Activated gamma-delta T cell (primary cell): ENCODE measurements around the gene FOS.

Experiments used
- DNase-seq: peaks from one replicate; lab custom pipeline; 2025; lab: John Stamatoyannopoulos, UW

The FOS gene

GRCh38 chr14:75277008-75277814 lies 1.4 kb upstream of the FOS start:
- DNase-seq = peak; percentile 81

DNA sequence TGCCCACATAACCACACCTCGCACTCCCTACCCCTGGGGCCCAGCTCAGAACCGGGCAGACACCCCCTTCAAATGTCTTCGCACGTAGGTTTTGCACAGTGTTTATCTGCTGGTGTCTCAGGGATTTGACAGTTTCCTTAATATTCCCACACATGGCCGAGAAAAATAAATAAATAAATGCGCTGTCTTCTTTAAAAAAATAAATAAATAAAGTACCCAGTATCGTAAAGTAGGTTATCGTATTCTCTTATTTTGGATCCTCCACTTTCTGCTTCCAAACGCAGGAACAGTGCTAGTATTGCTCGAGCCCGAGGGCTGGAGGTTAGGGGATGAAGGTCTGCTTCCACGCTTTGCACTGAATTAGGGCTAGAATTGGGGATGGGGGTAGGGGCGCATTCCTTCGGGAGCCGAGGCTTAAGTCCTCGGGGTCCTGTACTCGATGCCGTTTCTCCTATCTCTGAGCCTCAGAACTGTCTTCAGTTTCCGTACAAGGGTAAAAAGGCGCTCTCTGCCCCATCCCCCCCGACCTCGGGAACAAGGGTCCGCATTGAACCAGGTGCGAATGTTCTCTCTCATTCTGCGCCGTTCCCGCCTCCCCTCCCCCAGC lies 710 bp upstream of the FOS start:
- DNase-seq = no peak

DNA sequence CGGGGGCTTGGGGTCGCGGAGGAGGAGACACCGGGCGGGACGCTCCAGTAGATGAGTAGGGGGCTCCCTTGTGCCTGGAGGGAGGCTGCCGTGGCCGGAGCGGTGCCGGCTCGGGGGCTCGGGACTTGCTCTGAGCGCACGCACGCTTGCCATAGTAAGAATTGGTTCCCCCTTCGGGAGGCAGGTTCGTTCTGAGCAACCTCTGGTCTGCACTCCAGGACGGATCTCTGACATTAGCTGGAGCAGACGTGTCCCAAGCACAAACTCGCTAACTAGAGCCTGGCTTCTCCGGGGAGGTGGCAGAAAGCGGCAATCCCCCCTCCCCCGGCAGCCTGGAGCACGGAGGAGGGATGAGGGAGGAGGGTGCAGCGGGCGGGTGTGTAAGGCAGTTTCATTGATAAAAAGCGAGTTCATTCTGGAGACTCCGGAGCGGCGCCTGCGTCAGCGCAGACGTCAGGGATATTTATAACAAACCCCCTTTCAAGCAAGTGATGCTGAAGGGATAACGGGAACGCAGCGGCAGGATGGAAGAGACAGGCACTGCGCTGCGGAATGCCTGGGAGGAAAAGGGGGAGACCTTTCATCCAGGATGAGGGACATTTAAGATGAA lies 630 bp downstream of the FOS start:
- DNase-seq = no peak

GRCh38 chr14:75279763-75280290 lies 1.2 kb downstream of the FOS start:
- DNase-seq = no peak

DNA sequence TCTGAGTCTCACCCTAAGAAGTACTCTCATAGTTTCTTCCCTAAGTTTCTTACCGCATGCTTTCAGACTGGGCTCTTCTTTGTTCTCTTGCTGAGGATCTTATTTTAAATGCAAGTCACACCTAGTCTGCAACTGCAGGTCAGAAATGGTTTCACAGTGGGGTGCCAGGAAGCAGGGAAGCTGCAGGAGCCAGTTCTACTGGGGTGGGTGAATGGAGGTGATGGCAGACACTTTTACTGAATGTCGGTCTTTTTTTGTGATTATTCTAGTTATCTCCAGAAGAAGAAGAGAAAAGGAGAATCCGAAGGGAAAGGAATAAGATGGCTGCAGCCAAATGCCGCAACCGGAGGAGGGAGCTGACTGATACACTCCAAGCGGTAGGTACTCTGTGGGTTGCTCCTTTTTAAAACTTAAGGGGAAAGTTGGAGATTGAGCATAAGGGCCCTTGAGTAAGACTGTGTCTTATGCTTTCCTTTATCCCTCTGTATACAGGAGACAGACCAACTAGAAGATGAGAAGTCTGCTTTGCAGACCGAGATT lies 1.7 kb downstream of the FOS start:
- DNase-seq = no peak

DNA sequence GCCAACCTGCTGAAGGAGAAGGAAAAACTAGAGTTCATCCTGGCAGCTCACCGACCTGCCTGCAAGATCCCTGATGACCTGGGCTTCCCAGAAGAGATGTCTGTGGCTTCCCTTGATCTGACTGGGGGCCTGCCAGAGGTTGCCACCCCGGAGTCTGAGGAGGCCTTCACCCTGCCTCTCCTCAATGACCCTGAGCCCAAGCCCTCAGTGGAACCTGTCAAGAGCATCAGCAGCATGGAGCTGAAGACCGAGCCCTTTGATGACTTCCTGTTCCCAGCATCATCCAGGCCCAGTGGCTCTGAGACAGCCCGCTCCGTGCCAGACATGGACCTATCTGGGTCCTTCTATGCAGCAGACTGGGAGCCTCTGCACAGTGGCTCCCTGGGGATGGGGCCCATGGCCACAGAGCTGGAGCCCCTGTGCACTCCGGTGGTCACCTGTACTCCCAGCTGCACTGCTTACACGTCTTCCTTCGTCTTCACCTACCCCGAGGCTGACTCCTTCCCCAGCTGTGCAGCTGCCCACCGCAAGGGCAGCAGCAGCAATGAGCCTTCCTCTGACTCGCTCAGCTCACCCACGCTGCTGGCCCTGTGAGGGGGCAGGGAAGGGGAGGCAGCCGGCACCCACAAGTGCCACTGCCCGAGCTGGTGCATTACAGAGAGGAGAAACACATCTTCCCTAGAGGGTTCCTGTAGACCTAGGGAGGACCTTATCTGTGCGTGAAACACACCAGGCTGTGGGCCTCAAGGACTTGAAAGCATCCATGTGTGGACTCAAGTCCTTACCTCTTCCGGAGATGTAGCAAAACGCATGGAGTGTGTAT lies 2.4 kb downstream of the FOS start:
- DNase-seq = peak; percentile 41

- DNase-seq = no peak
Measured at GRCh38 chr14:75281654-75282019, 3.0 kb downstream of the FOS start.

- DNase-seq = no peak
Measured at GRCh38 chr14:75282170-75282554, 3.5 kb downstream of the FOS start.

GRCh38 chr14:75282555-75283161 lies 4.0 kb downstream of the FOS start:
- DNase-seq = peak; percentile 36

- DNase-seq = no peak
Measured at GRCh38 chr14:75283162-75283832, 4.7 kb downstream of the FOS start.

- DNase-seq = no peak
Measured at GRCh38 chr14:75283833-75284563, 5.4 kb downstream of the FOS start.

DNA sequence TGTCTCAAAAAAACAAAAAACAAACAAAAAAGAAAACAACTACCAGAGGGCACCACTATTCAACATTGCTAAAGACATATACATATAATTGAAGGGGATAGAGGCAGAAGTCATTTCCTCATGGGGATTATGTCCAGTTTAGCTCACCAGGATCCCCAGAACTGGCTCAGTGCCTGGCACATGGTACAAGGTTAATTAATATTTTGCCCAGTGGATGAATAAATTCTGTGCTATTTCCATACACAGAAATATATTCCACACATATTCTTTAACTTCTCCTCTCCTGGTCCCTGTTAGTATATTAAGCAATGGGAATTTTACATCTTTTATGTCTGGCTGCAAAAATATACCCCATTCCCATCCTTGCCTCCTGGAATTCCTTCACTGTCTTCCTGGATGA lies 6.7 kb downstream of the FOS start:
- no peak for DNase-seq

GRCh38 chr14:75286313-75286712 lies 7.7 kb downstream of the FOS start:
- no peak for DNase-seq

- no peak for DNase-seq
Measured at GRCh38 chr14:75289840-75290388, 11.3 kb downstream of the FOS start.

GRCh38 chr14:75290851-75291250 lies 12.2 kb downstream of the FOS start:
- no peak for DNase-seq

- DNase-seq = no peak
Measured at GRCh38 chr14:75291331-75291730, 12.7 kb downstream of the FOS start.

DNA sequence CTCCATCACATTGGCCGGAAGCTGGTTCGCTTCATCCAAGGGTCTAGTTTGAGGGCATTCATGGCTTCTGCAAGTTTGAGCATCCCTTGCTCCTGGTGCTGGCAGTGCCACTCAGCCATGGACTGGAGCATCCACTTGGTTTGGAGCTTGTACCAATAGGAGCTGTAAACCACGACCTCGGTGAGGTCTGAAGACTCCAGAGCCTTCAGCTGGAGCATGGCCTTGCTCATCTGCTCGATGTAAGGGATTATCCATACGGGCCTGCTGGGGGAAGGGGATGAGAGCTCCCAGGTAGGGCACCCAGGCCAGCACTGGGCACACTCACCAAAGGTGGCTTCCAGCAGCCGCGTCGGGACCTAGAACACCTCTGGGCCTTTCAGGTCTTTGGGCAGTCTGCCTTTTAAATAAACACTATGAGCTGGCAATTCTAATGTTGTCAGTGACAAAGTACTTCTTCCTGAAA lies 13.5 kb downstream of the FOS start:
- no peak for DNase-seq

DNA sequence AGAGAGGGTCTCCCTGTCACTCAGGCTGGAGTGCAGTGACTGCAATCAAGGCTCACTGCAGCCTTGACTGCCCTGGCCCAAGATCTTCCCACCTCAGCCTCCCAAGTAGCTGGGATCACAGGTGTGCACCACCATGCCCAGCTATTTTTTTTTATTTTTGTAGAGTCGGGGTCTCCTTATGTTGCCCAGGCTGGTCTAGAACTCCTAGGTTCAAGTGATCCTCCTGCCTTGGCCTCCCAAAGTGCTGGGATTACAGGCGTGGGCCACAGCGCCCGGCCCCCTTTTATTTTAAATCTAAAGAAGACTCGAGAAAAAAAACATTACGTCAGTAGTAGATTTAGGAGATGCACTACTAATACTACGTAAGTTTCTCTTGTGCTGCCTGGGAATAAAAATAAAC lies 14.3 kb downstream of the FOS start:
- DNase-seq = no peak

- peak; percentile 91 for DNase-seq
Measured at GRCh38 chr14:75293920-75294648, 15.5 kb downstream of the FOS start.
